Measurements from ENCODE around the gene ITGB2. TPM values are rescaled to one million over a fixed set of nuclear protein-coding genes. Genes with fewer than 3 reads are reported as not detected.
A peak's percentile ranks its signal among the peaks of the same experiment; 100 is the strongest.

ITGB2 gene
- total RNA-seq, 2 donors from 2014 or later: 161 to 166 TPM

DNA sequence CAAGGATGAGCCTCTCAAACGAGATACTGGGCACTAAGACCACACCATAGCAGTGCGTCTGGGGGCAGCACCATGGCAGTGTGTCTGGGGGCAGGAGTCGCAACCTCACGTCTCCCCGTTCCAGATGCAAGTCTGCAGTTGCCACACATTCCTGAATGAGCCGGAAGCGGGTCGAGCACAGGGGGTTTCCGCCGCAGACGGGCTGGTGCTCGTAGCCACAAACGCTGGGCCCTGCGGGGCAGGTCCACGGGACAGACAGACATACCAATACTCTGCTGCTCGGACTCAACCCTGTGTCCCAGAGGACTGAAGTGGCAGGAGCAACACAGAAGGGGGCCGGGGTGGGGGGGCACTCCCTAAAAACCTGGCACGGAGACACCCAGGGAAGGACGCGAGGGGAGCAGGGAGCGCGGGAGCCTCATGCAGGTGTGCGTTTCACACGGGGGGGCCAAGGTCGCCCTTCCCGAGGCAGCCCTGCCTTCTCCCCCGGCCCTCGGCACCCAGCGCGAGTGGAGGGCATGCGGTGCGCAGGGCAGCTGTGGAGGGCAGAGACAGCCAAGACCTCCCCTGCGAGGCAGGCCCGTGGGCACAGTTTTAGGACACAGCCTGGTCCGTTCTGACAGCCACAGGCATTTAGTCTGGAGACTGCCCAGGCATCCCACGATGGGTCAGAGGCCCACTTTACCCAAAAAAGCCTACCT is 71.7 kb downstream of the ITGB2 start:
- DNase-seq (ENCODE audit: low spot score) (no peak), ATAC-seq (ENCODE audit: insufficient number of reproducible peaks, low FRiP score, low read depth) (no peak)
- TF ChIP-seq, protein P1, sequence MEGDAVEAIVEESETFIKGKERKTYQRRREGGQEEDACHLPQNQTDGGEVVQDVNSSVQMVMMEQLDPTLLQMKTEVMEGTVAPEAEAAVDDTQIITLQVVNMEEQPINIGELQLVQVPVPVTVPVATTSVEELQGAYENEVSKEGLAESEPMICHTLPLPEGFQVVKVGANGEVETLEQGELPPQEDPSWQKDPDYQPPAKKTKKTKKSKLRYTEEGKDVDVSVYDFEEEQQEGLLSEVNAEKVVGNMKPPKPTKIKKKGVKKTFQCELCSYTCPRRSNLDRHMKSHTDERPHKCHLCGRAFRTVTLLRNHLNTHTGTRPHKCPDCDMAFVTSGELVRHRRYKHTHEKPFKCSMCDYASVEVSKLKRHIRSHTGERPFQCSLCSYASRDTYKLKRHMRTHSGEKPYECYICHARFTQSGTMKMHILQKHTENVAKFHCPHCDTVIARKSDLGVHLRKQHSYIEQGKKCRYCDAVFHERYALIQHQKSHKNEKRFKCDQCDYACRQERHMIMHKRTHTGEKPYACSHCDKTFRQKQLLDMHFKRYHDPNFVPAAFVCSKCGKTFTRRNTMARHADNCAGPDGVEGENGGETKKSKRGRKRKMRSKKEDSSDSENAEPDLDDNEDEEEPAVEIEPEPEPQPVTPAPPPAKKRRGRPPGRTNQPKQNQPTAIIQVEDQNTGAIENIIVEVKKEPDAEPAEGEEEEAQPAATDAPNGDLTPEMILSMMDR (IDR thresholded peaks at IDR 0.05): no peak
- Histone ChIP-seq H3K27me3 (replicated peaks; ENCODE audit: insufficient read depth) (no peaks in the 10 kb centered on the region), H3K4me3 (no peak overlapping the region), H3K36me3 (peaks cover 48% of the 10 kb centered on the region), H3K9me3 (no peaks in the 10 kb centered on the region), H3K27ac (no peak overlapping the region), H3K4me1 (ENCODE audit: control insufficient read depth in 1 of 2, low read depth in 2 of 2) (peaks cover 15 to 19% of the 10 kb centered on the region in 2 donors)

DNA sequence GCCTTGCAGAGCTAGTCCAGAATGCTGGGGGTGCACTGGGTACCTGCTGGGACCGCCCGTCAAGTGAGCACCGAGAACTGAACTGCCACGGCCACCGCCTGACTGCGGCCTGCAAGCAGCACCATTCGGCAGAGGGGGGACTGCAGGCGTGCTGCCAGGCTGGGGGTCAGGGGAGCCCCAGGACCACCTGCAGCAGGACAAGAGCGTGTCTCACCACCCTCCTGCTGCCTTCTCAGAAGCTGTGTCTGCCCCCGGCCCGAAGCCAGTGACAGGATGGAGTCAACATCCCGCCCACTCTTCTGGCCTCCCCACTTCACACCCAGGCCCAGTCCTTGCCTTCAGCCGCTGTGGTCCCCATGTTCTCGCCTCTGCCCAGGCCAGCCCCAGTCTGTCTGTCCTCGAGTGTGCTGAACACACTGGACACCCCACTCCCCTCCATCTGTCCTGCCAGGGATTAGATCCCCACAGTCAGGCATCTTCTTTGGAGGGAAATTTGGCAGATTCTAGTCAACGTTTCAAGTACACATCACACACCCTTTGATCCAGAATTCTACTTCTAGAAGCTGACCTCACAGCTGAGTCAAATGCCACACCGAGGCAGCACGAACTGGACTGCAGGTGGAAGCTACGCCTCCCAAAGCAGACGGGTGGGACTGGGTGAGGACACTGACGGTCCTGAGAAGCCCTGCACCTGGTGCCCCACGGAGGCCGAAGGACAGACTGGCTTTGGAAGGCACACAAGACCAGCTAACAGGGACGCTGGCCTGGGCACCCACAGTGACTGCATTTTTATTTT is 73.2 kb downstream of the ITGB2 start:
- Histone ChIP-seq H3K27me3 (replicated peaks; ENCODE audit: insufficient read depth) (no peaks in the 10 kb centered on the region), H3K4me1 (ENCODE audit: control insufficient read depth in 1 of 2, low read depth in 2 of 2) (peaks cover 15 to 19% of the 10 kb centered on the region in 2 donors), H3K27ac (no peak overlapping the region), H3K9me3 (no peaks in the 10 kb centered on the region), H3K4me3 (no peak overlapping the region), H3K36me3 (peaks cover 37% of the 10 kb centered on the region)
- ATAC-seq (ENCODE audit: insufficient number of reproducible peaks, low FRiP score, low read depth): no peak
- TF ChIP-seq, protein P1 (IDR thresholded peaks at IDR 0.05): no peak
- no peak for DNase-seq (ENCODE audit: low spot score)

DNA sequence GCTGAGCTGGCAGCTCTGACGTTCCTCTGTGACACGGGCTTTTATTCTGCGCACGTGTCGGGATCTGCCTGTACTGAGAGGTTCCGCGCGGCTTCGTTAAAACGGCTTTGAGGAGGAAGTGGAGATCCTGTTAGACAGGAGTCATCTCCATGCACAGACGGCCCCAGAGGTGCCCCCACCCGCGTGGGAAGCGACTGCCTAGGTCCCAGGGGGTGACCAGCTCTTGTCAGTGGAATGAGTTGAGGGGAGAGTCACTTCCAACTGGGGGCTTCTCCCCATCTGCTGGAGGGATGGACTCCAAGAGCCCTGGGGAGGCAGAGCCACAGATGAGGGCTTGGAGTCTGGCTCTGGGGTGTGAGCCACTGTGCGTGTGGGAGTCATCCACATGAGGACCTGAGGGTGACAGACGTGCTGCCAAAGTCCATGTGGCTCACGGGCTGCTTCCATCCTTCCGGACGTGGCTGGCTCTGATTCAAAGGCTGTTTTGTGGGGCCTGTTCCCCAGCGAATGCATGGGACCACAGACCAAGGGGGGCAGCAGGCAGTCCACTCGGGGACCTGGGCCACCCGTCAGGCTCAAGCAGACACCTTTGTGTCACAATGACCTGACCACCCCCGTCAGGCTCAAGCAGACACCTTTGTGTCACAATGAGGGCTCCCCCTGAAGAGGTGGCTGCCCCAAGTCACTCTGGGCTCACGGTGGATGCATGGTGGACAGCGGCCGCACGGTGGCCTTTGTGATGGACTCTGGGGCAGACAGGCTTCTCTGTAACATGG is 74.0 kb downstream of the ITGB2 start:
- peak overlapping the region; percentile 68 for H3K4me3 ChIP-seq
- peaks cover 30% of the 10 kb centered on the region for H3K36me3 ChIP-seq
- DNase-seq (ENCODE audit: low spot score) (no peak), ATAC-seq (ENCODE audit: insufficient number of reproducible peaks, low FRiP score, low read depth) (no peak)
- H3K27ac ChIP-seq: no peak overlapping the region
- H3K9me3 ChIP-seq: no peaks in the 10 kb centered on the region
- H3K4me1 ChIP-seq (ENCODE audit: control insufficient read depth in 1 of 2, low read depth in 2 of 2): peaks cover 15 to 19% of the 10 kb centered on the region in 2 donors
- TF ChIP-seq, protein P1 (IDR thresholded peaks at IDR 0.05): no peak
- no peaks in the 10 kb centered on the region for H3K27me3 ChIP-seq (replicated peaks; ENCODE audit: insufficient read depth)

DNA sequence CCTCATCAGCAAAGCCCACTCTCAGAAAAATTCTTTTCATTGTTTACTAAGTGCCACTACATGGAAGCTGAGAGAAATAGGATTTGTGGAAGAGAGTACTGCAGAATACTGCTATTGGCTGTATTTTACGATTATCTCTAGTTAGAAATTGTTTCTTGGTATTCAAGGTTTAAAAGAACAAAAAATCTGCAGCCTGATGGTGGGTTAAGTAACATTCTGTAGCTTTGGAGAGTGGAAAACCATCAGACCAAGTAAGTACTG is 74.5 kb downstream of the ITGB2 start:
- peak overlapping the region; percentile 68 for H3K4me3 ChIP-seq
- DNase-seq (ENCODE audit: low spot score): no peak
- no peak for ATAC-seq (ENCODE audit: insufficient number of reproducible peaks, low FRiP score, low read depth)
- no peaks in the 10 kb centered on the region for H3K27me3 ChIP-seq (replicated peaks; ENCODE audit: insufficient read depth)
- TF ChIP-seq, protein P1 (IDR thresholded peaks at IDR 0.05): no peak
- peaks cover 25% of the 10 kb centered on the region for H3K36me3 ChIP-seq
- H3K4me1 ChIP-seq (ENCODE audit: control insufficient read depth in 1 of 2, low read depth in 2 of 2): peaks cover 15 to 19% of the 10 kb centered on the region in 2 donors
- no peak overlapping the region for H3K27ac ChIP-seq
- H3K9me3 ChIP-seq: no peaks in the 10 kb centered on the region
